ENCODE data around the gene SPATS2.

SPATS2 gene

GRCh38 chr12:49357103-49357678 lies 10.1 kb upstream of the SPATS2 start:
- in situ Hi-C loops (cut with HindIII; ENCODE audit: low pct_ligation_motif_present, low sequenced_read_pairs) = loop anchor here (25.0 kb wide), 1 partner anchor 155 kb away; no protein-coding TSS in a partner anchor
- DNase-seq = no peak
- H3K36me3 ChIP-seq (replicated peaks) = no peaks in the 10 kb centered on the region
- H3K27ac ChIP-seq = peak overlapping the region; percentile 17
- peak; percentile 31 for TF ChIP-seq CTCF (IDR thresholded peaks at IDR 0.05; ENCODE audit: low read depth, low read length, missing control alignments)
- H3K27me3 ChIP-seq (replicated peaks) = no peaks in the 10 kb centered on the region
- H3K4me3 ChIP-seq (ENCODE audit: low read depth, low read length) = no peak overlapping the region

- peak; percentile 88 for TF ChIP-seq CTCF (IDR thresholded peaks at IDR 0.05; ENCODE audit: low read depth, low read length, missing control alignments)
- Histone ChIP-seq H3K27me3 (replicated peaks) (no peaks in the 10 kb centered on the region), H3K27ac (no peak overlapping the region), H3K36me3 (replicated peaks) (no peaks in the 10 kb centered on the region), H3K4me3 (ENCODE audit: low read depth, low read length) (no peak overlapping the region)
- DNase-seq = peak; percentile 59
- in situ Hi-C loops (cut with HindIII; ENCODE audit: low pct_ligation_motif_present, low sequenced_read_pairs) = loop anchor here (25.0 kb wide), 1 partner anchor 154 kb away; no protein-coding TSS in a partner anchor
Observed at GRCh38 chr12:49358483-49359141, 8.7 kb upstream of the SPATS2 start.

- H3K4me3 ChIP-seq (ENCODE audit: low read depth, low read length) = no peak overlapping the region
- TF ChIP-seq CTCF (IDR thresholded peaks at IDR 0.05; ENCODE audit: low read depth, low read length, missing control alignments) = no peak
- no peaks in the 10 kb centered on the region for H3K36me3 ChIP-seq (replicated peaks)
- in situ Hi-C loops (cut with HindIII; ENCODE audit: low pct_ligation_motif_present, low sequenced_read_pairs) = loop anchor here (25.0 kb wide), 1 partner anchor 153 kb away; no protein-coding TSS in a partner anchor
- no peak for DNase-seq
- H3K27me3 ChIP-seq (replicated peaks) = no peaks in the 10 kb centered on the region
- no peak overlapping the region for H3K27ac ChIP-seq
Observed at GRCh38 chr12:49359671-49360070, 7.6 kb upstream of the SPATS2 start.

GRCh38 chr12:49362077-49362476 lies 5.2 kb upstream of the SPATS2 start:
- Histone ChIP-seq H3K4me3 (ENCODE audit: low read depth, low read length) (no peak overlapping the region), H3K27ac (no peak overlapping the region), H3K36me3 (replicated peaks) (no peaks in the 10 kb centered on the region), H3K27me3 (replicated peaks) (no peaks in the 10 kb centered on the region)
- TF ChIP-seq CTCF (IDR thresholded peaks at IDR 0.05; ENCODE audit: low read depth, low read length, missing control alignments) = no peak
- in situ Hi-C loops (cut with HindIII; ENCODE audit: low pct_ligation_motif_present, low sequenced_read_pairs) = loop anchor here (25.0 kb wide), 1 partner anchor 150 kb away; no protein-coding TSS in a partner anchor
- no peak for DNase-seq

GRCh38 chr12:49364989-49365388 lies 2.3 kb upstream of the SPATS2 start:
- Histone ChIP-seq H3K27ac (peak overlapping the region; percentile 94), H3K27me3 (replicated peaks) (no peaks in the 10 kb centered on the region), H3K36me3 (replicated peaks) (no peaks in the 10 kb centered on the region), H3K4me3 (ENCODE audit: low read depth, low read length) (no peak overlapping the region)
- peak; percentile 56 for DNase-seq
- in situ Hi-C loops (cut with HindIII; ENCODE audit: low pct_ligation_motif_present, low sequenced_read_pairs) = loop anchor here (25.0 kb wide), 1 partner anchor 147 kb away; no protein-coding TSS in a partner anchor
- no peak for TF ChIP-seq CTCF (IDR thresholded peaks at IDR 0.05; ENCODE audit: low read depth, low read length, missing control alignments)

Data from brain microvascular endothelial cell (primary cell).